Body of pancreas (tissue), 4 donors: Measurements from ENCODE around the gene ZNF318. TPM values are rescaled to one million over a fixed set of nuclear protein-coding genes. Genes with fewer than 3 reads are reported as not detected.
"Not testable (repeated sequence)": the region's sequence is repeated elsewhere in the genome, so short reads cannot be mapped to it uniquely, and the experiment has no call there.

ENCODE experiments used
- ATAC-seq: fragments of 150-250 bp; one replicate; pipeline ENCODE4 v1.9.1; 2016
- DNase-seq, 4 donors: peaks; one replicate each; pipeline ENCODE4 v3.0.0-alpha.2; 2019
- H3K27ac ChIP-seq, 4 donors: fragments of 200-600 bp; sonication (generic); 1 replicate in 3 of 4; 2 replicates in 1 of 4; pipeline versions ENCODE4 v1.5.1 to v1.6.1; 2016 to 2019; ENCODE audit warnings: mild to moderate bottlenecking in 1 of 4, mixed read lengths in 1 of 4, moderate library complexity in 1 of 4
- H3K27me3 ChIP-seq, 2 donors: fragments of 200-600 bp; sonication (generic); one replicate each; pipeline ENCODE4 v1.6.0; 2016; ENCODE audit warnings: mild to moderate bottlenecking in 1 of 2
- H3K36me3 ChIP-seq, 2 donors: fragments of 200-600 bp; sonication (generic); replicated peaks in 1 of 2; 2 replicates each; pipeline ENCODE4 v1.5.1; 2016; ENCODE audit warnings: low read depth in 2 of 2; ENCODE audit not compliant: insufficient read depth in 1 of 2
- H3K4me1 ChIP-seq: fragments of 200-600 bp; sonication (generic); one replicate; pipeline ENCODE4 v1.6.0; 2016
- H3K4me3 ChIP-seq, 2 donors: fragments of 200-600 bp; sonication (generic); 1 replicate in 1 of 2; 2 replicates in 1 of 2; pipeline ENCODE4 v1.5.1; 2016 to 2019
- H3K9me3 ChIP-seq, 3 donors: fragments of 200-600 bp; sonication (generic); 1 replicate in 2 of 3; 2 replicates in 1 of 3; pipeline ENCODE4 v1.5.1; 2016
- CTCF ChIP-seq, 7 experiments: fragments of 450-650 bp in 4 of 7; fragments of 200-600 bp in 3 of 7; sonication (generic) in 3 of 7; IDR thresholded peaks; one replicate each; pipeline ENCODE4 v1.5.1; 2016 to 2019; ENCODE audit warnings: antibody characterized with exemption in 7 of 7
- POLR2A ChIP-seq, 3 donors: fragments of 450-650 bp; IDR thresholded peaks; one replicate each; pipeline ENCODE4 v1.6.1; 2016; ENCODE audit warnings: antibody characterized with exemption in 3 of 3, mild to moderate bottlenecking in 2 of 3
- WGBS, 2 donors: methylation state at CpG; one replicate each; pipeline ENCODE4 v1.1.5; 2017; 5-methylcytosine and 5-hydroxymethylcytosine counted together
- intact Hi-C: fragments of 100-400 bp; cut with DNase I; formaldehyde crosslinking; loops from one replicate; pipeline ENCODE4 v1.15.1; 2023
- total RNA-seq, 2 donors: library from RNA; depleted of rRNA; stranded (reverse); fragments of >200 nt; gene quantifications; one replicate each; pipeline ENCODE4 v1.1.0, GENCODE V29; 2016

Gene ZNF318
- total RNA-seq, result 10 to 100 TPM; 14.0 to 14.5 TPM

GRCh38 chr6:43369174-43370002, at the start of gene ZNF318:
Gene ZNF318 (minus strand): TSS chr6:43369647. CDS start chr6:43369365, 282 bp downstream.
- 0% methylated on average over 2 to 86 of the region's 104 CpGs for WGBS, 2 donors
- DNase-seq, result peak; percentile 95 to 97 (median 96)
- peaks cover 0 to 3% of the 10 kb centered on the region in 2 donors for H3K36me3 ChIP-seq
- peaks cover 38% of the 10 kb centered on the region for H3K4me1 ChIP-seq
- H3K27me3 ChIP-seq, result no peaks in the 10 kb centered on the region
- peak within 1 kb of the TSS; percentile 40 to 78 (median 70) for H3K27ac ChIP-seq
- H3K4me3 ChIP-seq, result peak within 1 kb of the TSS; percentile 72 to 73
- H3K9me3 ChIP-seq, result no peaks in the 10 kb centered on the region
- peak in 2 of 3 donors; percentile 50 to 51 for TF ChIP-seq POLR2A (IDR thresholded peaks at IDR 0.05)
- peak in 1 of 7 experiments; percentile 12 for TF ChIP-seq CTCF (IDR thresholded peaks at IDR 0.05)
- ATAC-seq, result peak; percentile 97
- intact Hi-C loops, result no loop called here

- no peaks in the 10 kb centered on the region for H3K36me3 ChIP-seq
- H3K4me3 ChIP-seq, result no peak overlapping the region
- DNase-seq (no peak), ATAC-seq (no peak)
- intact Hi-C loops, result no loop called here
- 68 to 73% methylated on average over 4 of the region's 4 CpGs for WGBS, 2 donors
- no peak overlapping the region for H3K27ac ChIP-seq
- TF ChIP-seq POLR2A (IDR thresholded peaks at IDR 0.05), result no peak
- no peak for TF ChIP-seq CTCF (IDR thresholded peaks at IDR 0.05)
- no peaks in the 10 kb centered on the region for H3K9me3 ChIP-seq
- no peaks in the 10 kb centered on the region for H3K4me1 ChIP-seq
- H3K27me3 ChIP-seq, result no peaks in the 10 kb centered on the region
Observed at GRCh38 chr6:43416935-43417334, 47.5 kb upstream of the ZNF318 start.

GRCh38 chr6:43415275-43415674, 45.8 kb upstream of the ZNF318 start:
- H3K27ac ChIP-seq, H3K27me3 ChIP-seq, H3K4me1 ChIP-seq, DNase-seq, H3K9me3 ChIP-seq, H3K4me3 ChIP-seq, ATAC-seq, H3K36me3 ChIP-seq, intact Hi-C loops: not testable (repeated sequence)
- 83 to 87% methylated on average over 8 of the region's 8 CpGs for WGBS, 2 donors

- ATAC-seq (no peak), DNase-seq (no peak)
- TF ChIP-seq CTCF (IDR thresholded peaks at IDR 0.05), result no peak
- no peak for TF ChIP-seq POLR2A (IDR thresholded peaks at IDR 0.05)
- Histone ChIP-seq H3K4me3 (no peak overlapping the region), H3K27ac (no peak overlapping the region), H3K27me3 (no peaks in the 10 kb centered on the region), H3K9me3 (no peaks in the 10 kb centered on the region), H3K4me1 (no peaks in the 10 kb centered on the region), H3K36me3 (no peaks in the 10 kb centered on the region)
- intact Hi-C loops, result no loop called here
- 95% methylated on average over 2 of the region's 2 CpGs; no CpG with 5 or more reads in 1 of the 2 donors for WGBS, 2 donors
Observed at GRCh38 chr6:43413002-43413401, 43.6 kb upstream of the ZNF318 start.

GRCh38 chr6:43412541-43412940, 43.1 kb upstream of the ZNF318 start:
- no peaks in the 10 kb centered on the region for H3K9me3 ChIP-seq
- H3K36me3 ChIP-seq, result no peaks in the 10 kb centered on the region
- intact Hi-C loops, result no loop called here
- 53 to 80% methylated on average over 3 of the region's 5 CpGs for WGBS, 2 donors
- no peaks in the 10 kb centered on the region for H3K4me1 ChIP-seq
- no peaks in the 10 kb centered on the region for H3K27me3 ChIP-seq
- H3K4me3 ChIP-seq, result no peak overlapping the region
- H3K27ac ChIP-seq, result no peak overlapping the region
- TF ChIP-seq CTCF (IDR thresholded peaks at IDR 0.05) (no peak), POLR2A (IDR thresholded peaks at IDR 0.05) (no peak)
- DNase-seq (no peak), ATAC-seq (no peak)

- intact Hi-C loops, ATAC-seq, H3K36me3 ChIP-seq, H3K27me3 ChIP-seq, DNase-seq, H3K27ac ChIP-seq, H3K9me3 ChIP-seq, H3K4me3 ChIP-seq, H3K4me1 ChIP-seq: not testable (repeated sequence)
- WGBS, 2 donors, result 88 to 100% methylated on average over 1 of the region's 1 CpG
Observed at GRCh38 chr6:43410776-43411175, 41.3 kb upstream of the ZNF318 start.
